Measurements from ENCODE around the gene ABCA4. TPM values are rescaled to one million over a fixed set of nuclear protein-coding genes. Genes with fewer than 3 reads are reported as not detected.
A peak's percentile ranks its signal among the peaks of the same experiment; 100 is the strongest.
"Not testable (repeated sequence)": the region's sequence is repeated elsewhere in the genome, so short reads cannot be mapped to it uniquely, and the experiment has no call there.

ABCA4 gene
- total and polyA plus RNA-seq, 11 donors = 0.04 to 0.37 (median 0.16) TPM; not detected in 2

- WGBS, 4 donors = 81 to 89% (median 87%) methylated on average over 16 to 20 of the region's 20 CpGs
- ATAC-seq (no peak), DNase-seq (no peak)
- no peaks in the 10 kb centered on the region for H3K4me1 ChIP-seq
- H3K27me3 ChIP-seq = no peaks in the 10 kb centered on the region
- no peaks in the 10 kb centered on the region for H3K36me3 ChIP-seq
- H3K4me3 ChIP-seq = no peak overlapping the region
- H3K9me3 ChIP-seq = no peaks in the 10 kb centered on the region
- H3K27ac ChIP-seq = no peak overlapping the region
- intact Hi-C loops (cut with DNase I) = no loop called here
- TF ChIP-seq CTCF (IDR thresholded peaks at IDR 0.05) = no peak
- TF ChIP-seq POLR2A (IDR thresholded peaks at IDR 0.05) = no peak
Measured at GRCh38 chr1:94001397-94002045, 119.4 kb downstream of the ABCA4 start.

GRCh38 chr1:94000510-94001282, 120.3 kb downstream of the ABCA4 start:
- H3K27me3 ChIP-seq = no peaks in the 10 kb centered on the region
- no peak overlapping the region for H3K4me3 ChIP-seq
- intact Hi-C loops (cut with DNase I) = no loop called here
- DNase-seq (no peak), ATAC-seq (peak in 2 of 4 donors; percentile 11 to 20)
- H3K9me3 ChIP-seq = no peaks in the 10 kb centered on the region
- H3K36me3 ChIP-seq = no peaks in the 10 kb centered on the region
- no peaks in the 10 kb centered on the region for H3K4me1 ChIP-seq
- WGBS, 4 donors = 96 to 97% (median 96%) methylated on average over 6 to 12 of the region's 12 CpGs
- TF ChIP-seq POLR2A (IDR thresholded peaks at IDR 0.05) (no peak), CTCF (IDR thresholded peaks at IDR 0.05) (no peak)
- H3K27ac ChIP-seq = no peak overlapping the region

- H3K27ac ChIP-seq = no peak overlapping the region
- no peaks in the 10 kb centered on the region for H3K36me3 ChIP-seq
- no peak for DNase-seq
- ATAC-seq = no peak
- H3K9me3 ChIP-seq = no peaks in the 10 kb centered on the region
- peaks cover 0 to 2% (median 0%) of the 10 kb centered on the region in 9 donors for H3K27me3 ChIP-seq
- intact Hi-C loops (cut with DNase I) = no loop called here
- TF ChIP-seq POLR2A (IDR thresholded peaks at IDR 0.05) (no peak), CTCF (IDR thresholded peaks at IDR 0.05) (no peak)
- H3K4me3 ChIP-seq = no peak overlapping the region
- H3K4me1 ChIP-seq = no peaks in the 10 kb centered on the region
- WGBS, 4 donors = 70 to 81% (median 73%) methylated on average over 3 of the region's 3 CpGs
Measured at GRCh38 chr1:93999840-94000415, 121.0 kb downstream of the ABCA4 start.

GRCh38 chr1:93998532-93998931, 122.4 kb downstream of the ABCA4 start:
- ATAC-seq; H3K4me3 ChIP-seq; H3K27me3 ChIP-seq; H3K9me3 ChIP-seq; H3K36me3 ChIP-seq; DNase-seq; intact Hi-C loops (cut with DNase I); H3K4me1 ChIP-seq; H3K27ac ChIP-seq: not testable (repeated sequence)
- WGBS, 4 donors = 92 to 96% (median 94%) methylated on average over 4 of the region's 4 CpGs
